HepG2 (cell line): Measurements from ENCODE around the gene CLCA4. TPM values are rescaled to one million over a fixed set of nuclear protein-coding genes. Genes with fewer than 3 reads are reported as not detected.

Experiments
- ATAC-seq: fragments of 200-7000 bp; cut with Tn5 transposase; 3 replicates; pipeline ENCODE4 v1.9.1; 2020; ENCODE audit warnings: mild to moderate bottlenecking, moderate library complexity
- BruUV-seq: library from RNA; stranded (reverse); fragments of 400-500 nt; replicated peaks from 2 replicates; lab custom pipeline; 2021; lab: Mats Ljungman, UMichigan
- CTCF ChIA-PET: fragments of 300-600 bp; formaldehyde crosslinking; extraction: SDS; loops from one replicate; lab custom pipeline; 2021; ENCODE audit warnings: low total read pairs, inconsistent platforms, low intra/inter-chr PET ratio; lab: Yijun Ruan, JAX
- POLR2A ChIA-PET: fragments of 350-600 bp; sonication (Branson Sonifier 250); formaldehyde crosslinking; loops from one replicate; lab custom pipeline; 2020; ENCODE audit warnings: antibody characterized with exemption, inconsistent platforms; lab: Yijun Ruan, JAX
- DNase-seq: peaks from one replicate; pipeline ENCODE4 v3.0.0-alpha.2; 2015; ENCODE audit warnings: low spot score
- FAIRE-seq: peaks from 3 replicates; lab custom pipeline; 2011; peaks lifted over from hg19 to GRCh38; lab: Jason Lieb, UNC
- H2AFZ ChIP-seq: one replicate; pipeline ENCODE4 v1.6.1; 2011; ENCODE audit warnings: low read length, inconsistent platforms
- H3K27ac ChIP-seq: fragments of 300-600 bp; 3 replicates; pipeline ENCODE4 v1.8.0; 2011; ENCODE audit warnings: mixed run types, mild to moderate bottlenecking, mixed read lengths, low read length, inconsistent platforms; ENCODE audit not compliant: insufficient read depth; ENCODE audit errors: extremely low read length
- H3K27me3 ChIP-seq, 2 experiments: fragments of 200-600 bp in 1 of 2; 2 replicates in 1 of 2; 3 replicates in 1 of 2; pipeline versions ENCODE4 v1.6.0 to v1.8.0; 2011; ENCODE audit warnings: low read length in 2 of 2, mild to moderate bottlenecking in 2 of 2, moderate library complexity in 2 of 2, inconsistent platforms in 1 of 2; ENCODE audit not compliant: insufficient read depth in 2 of 2, control insufficient read depth in 1 of 2
- H3K36me3 ChIP-seq, 2 experiments: fragments of 200-600 bp in 1 of 2; replicated peaks in 1 of 2; 2 replicates in 1 of 2; 3 replicates in 1 of 2; pipeline versions ENCODE4 v1.5.1 to v1.8.0; 2011; ENCODE audit warnings: low read length in 2 of 2, inconsistent platforms in 1 of 2; ENCODE audit not compliant: insufficient read depth in 2 of 2, control insufficient read depth in 1 of 2
- H3K4me1 ChIP-seq: 2 replicates; pipeline ENCODE4 v1.5.1; 2012; ENCODE audit warnings: low read length, inconsistent platforms; ENCODE audit not compliant: insufficient read depth
- H3K4me2 ChIP-seq: 2 replicates; pipeline ENCODE4 v1.6.0; 2011; ENCODE audit warnings: low read depth, low read length, inconsistent platforms
- H3K4me3 ChIP-seq, 3 experiments: fragments of 200-600 bp in 1 of 3; sonication (generic), shearing (Covaris generic) in 1 of 3; replicated peaks in 1 of 3; 2 replicates each; pipeline ENCODE4 v1.5.1; 2011 to 2016; ENCODE audit warnings: low read length in 3 of 3, inconsistent platforms in 2 of 3, low read depth in 2 of 3, mild to moderate bottlenecking in 2 of 3, control low read depth in 1 of 3, mixed read lengths in 1 of 3; ENCODE audit not compliant: insufficient read depth in 1 of 3
- H3K79me2 ChIP-seq: one replicate; pipeline ENCODE4 v1.6.1; 2011; ENCODE audit warnings: low read length, inconsistent platforms; ENCODE audit not compliant: insufficient read depth
- H3K9ac ChIP-seq: 2 replicates; pipeline ENCODE4 v1.6.0; 2011; ENCODE audit warnings: mild to moderate bottlenecking, low read depth, low read length, inconsistent platforms; ENCODE audit not compliant: insufficient read depth
- H3K9me3 ChIP-seq: 2 replicates; pipeline ENCODE4 v1.5.1; 2012; ENCODE audit warnings: mild to moderate bottlenecking, low read length
- H4K20me1 ChIP-seq: 2 replicates; pipeline ENCODE4 v1.6.0; 2011; ENCODE audit warnings: inconsistent platforms, mild to moderate bottlenecking, low read length, moderate library complexity; ENCODE audit not compliant: insufficient read depth
- BRD4 ChIP-seq: sonication (generic); formaldehyde crosslinking; IDR thresholded peaks from 2 replicates; pipeline ENCODE4 v1.4.0; 2020; ENCODE audit warnings: missing genetic modification reagents
- FOXP4 ChIP-seq: sonication (generic); formaldehyde crosslinking; IDR thresholded peaks from 2 replicates; pipeline ENCODE4 v1.4.0; 2020; ENCODE audit warnings: missing genetic modification reagents
- HMGXB3 ChIP-seq: sonication (generic); formaldehyde crosslinking; IDR thresholded peaks from 2 replicates; pipeline ENCODE4 v1.4.0; 2020; ENCODE audit warnings: missing genetic modification reagents, borderline replicate concordance
- JARID2 ChIP-seq: sonication (generic); formaldehyde crosslinking; IDR thresholded peaks from 2 replicates; pipeline ENCODE4 v1.8.1; 2023; ENCODE audit warnings: missing genetic modification reagents, inconsistent platforms; ENCODE audit not compliant: insufficient replicate concordance
- MBD4 ChIP-seq: IDR thresholded peaks from 2 replicates; pipeline ENCODE4 v1.6.1; 2012; ENCODE audit warnings: low read length, inconsistent platforms, borderline replicate concordance
- NBN ChIP-seq: fragments of 450-650 bp; conservative IDR thresholded peaks from 2 replicates; pipeline ENCODE4 v1.6.1; 2017
- NR2C2 ChIP-seq: sonication (generic); formaldehyde crosslinking; IDR thresholded peaks from 2 replicates; pipeline ENCODE4 v1.4.0; 2020; ENCODE audit warnings: missing genetic modification reagents, mild to moderate bottlenecking, moderate library complexity, borderline replicate concordance
- ZKSCAN1 ChIP-seq: fragments of 150-350 bp; IDR thresholded peaks from 2 replicates; pipeline ENCODE4 v1.6.1; 2014; ENCODE audit warnings: low read length
- ZMYM3 ChIP-seq: sonication (generic); formaldehyde crosslinking; IDR thresholded peaks from 2 replicates; pipeline ENCODE4 v1.5.1; 2020; ENCODE audit warnings: mild to moderate bottlenecking, missing genetic modification reagents
- ZNF20 ChIP-seq: sonication (generic); formaldehyde crosslinking; IDR thresholded peaks from 2 replicates; pipeline ENCODE4 v1.4.0; 2020; ENCODE audit warnings: mild to moderate bottlenecking, moderate library complexity, missing genetic modification reagents
- ZSCAN5A ChIP-seq: sonication (generic); formaldehyde crosslinking; IDR thresholded peaks from 2 replicates; pipeline ENCODE4 v1.8.0; 2022; ENCODE audit warnings: mild to moderate bottlenecking, missing genetic modification reagents, borderline replicate concordance
- WGBS: methylation state at CpG from one replicate; pipeline ENCODE4 v1.1.6; 2017; ENCODE audit warnings: low lambda C conversion rate; 5-methylcytosine and 5-hydroxymethylcytosine counted together
- in situ Hi-C: cut with HindIII; loops from 2 replicates; pipeline ENCODE4 v1.10.0; 2017; ENCODE audit warnings: low pct_unique_long_range_greater_than_20kb; ENCODE audit not compliant: extremely low pct_ligation_motif_present
- intact Hi-C: fragments of 100-400 bp; cut with micrococcal nuclease; formaldehyde crosslinking; loops from one replicate; pipeline ENCODE4 v1.10.0; 2022; ENCODE audit not compliant: unreplicated experiment
- polyA plus RNA-seq, 8 experiments: library from polyadenylated mRNA; depleted of rRNA in 3 of 8; stranded (reverse) in 7 of 8; unstranded in 1 of 8; fragments of >200 nt; fragmentation: Illumina TruSeq in 4 of 8; extraction: Trizol in 4 of 8; gene quantifications; 2 replicates each; pipeline versions ENCODE4 v1.2.1 to v1.2.3, GENCODE V29; 2011 to 2016; ENCODE audit warnings: low read depth in 4 of 8, missing spikeins in 1 of 8, mixed read lengths in 1 of 8; ENCODE audit not compliant: insufficient read depth in 1 of 8
- total RNA-seq, 5 experiments: library from RNA; depleted of rRNA; stranded (reverse); fragments of >200 nt; fragmentation: Illumina TruSeq; extraction: Trizol; gene quantifications; 2 replicates each; pipeline ENCODE4 v1.2.3, GENCODE V29; 2016; ENCODE audit warnings: low read depth in 1 of 5

Gene CLCA4
- total and polyA plus RNA-seq, 2 of the 13 experiments (the other 11 are each of a cell fraction or from before 2014, with no cell fraction given): not detected

DNA sequence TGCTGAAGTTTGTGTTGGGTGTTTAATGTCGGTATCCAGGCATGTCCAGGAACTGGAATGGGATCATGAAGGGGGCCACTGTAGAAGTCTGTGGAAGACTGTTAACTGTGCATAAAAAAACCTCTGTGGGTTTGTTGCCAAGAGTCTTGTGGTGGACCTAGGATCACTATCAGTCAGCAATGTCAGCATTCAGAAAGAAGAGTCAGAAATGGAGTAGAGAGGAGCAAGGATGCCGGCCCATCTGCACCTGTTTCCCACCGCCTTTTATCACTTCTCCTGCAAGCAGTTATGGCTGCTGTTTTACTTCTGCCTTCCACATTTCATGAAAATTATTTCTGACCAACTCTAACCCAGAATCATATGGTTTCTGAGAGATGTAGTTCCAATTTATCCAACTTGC is 36.7 kb downstream of the CLCA4 start:
- no peak for TF ChIP-seq HMGXB3 (CRISPR knock-in tag)
- H3K27ac ChIP-seq: no peak overlapping the region
- H3K79me2 ChIP-seq: no peaks in the 10 kb centered on the region
- no peaks in the 10 kb centered on the region for H3K9me3 ChIP-seq
- no TSS peak for BruUV-seq
- WGBS: 7% methylated on average over 3 of the region's 3 CpGs
- intact Hi-C loops (no loop called here), in situ Hi-C loops (no loop called here)
- no peak overlapping the region for H3K4me3 ChIP-seq
- no peak overlapping the region for H3K4me2 ChIP-seq
- DNase-seq: no peak
- H3K9ac ChIP-seq: no peak overlapping the region
- H2AFZ ChIP-seq: no peak overlapping the region
- no peaks in the 10 kb centered on the region for H4K20me1 ChIP-seq
- H3K36me3 ChIP-seq: no peaks in the 10 kb centered on the region
- no peak for FAIRE-seq
- ChIA-PET CTCF (no interaction called here), POLR2A (no interaction called here)
- ATAC-seq: no peak
- 0 out of 5 replicates have a peak, but pooled peaks cover 0 to 2% of the 10 kb centered on the region in 2 experiments for H3K27me3 ChIP-seq
- no peaks in the 10 kb centered on the region for H3K4me1 ChIP-seq

- intact Hi-C loops: no loop called here
- peaks cover 0 to 4% of the 10 kb centered on the region in 2 experiments; a peak in 2 of 5 replicates for H3K27me3 ChIP-seq
- ChIA-PET POLR2A (no interaction called here), CTCF (interaction anchor here (0.7 kb wide), 1 partner anchor 121 kb away, joined by 3 read pairs; no protein-coding TSS in a partner anchor)
- H4K20me1 ChIP-seq: no peaks in the 10 kb centered on the region
- H2AFZ ChIP-seq: no peak overlapping the region
- H3K4me3 ChIP-seq: no peak overlapping the region
- H3K9ac ChIP-seq: no peak overlapping the region
- no peak overlapping the region for H3K27ac ChIP-seq
- in situ Hi-C loops: no loop called here
- DNase-seq: no peak
- FAIRE-seq: no peak
- no peaks in the 10 kb centered on the region for H3K4me1 ChIP-seq
- no peaks in the 10 kb centered on the region for H3K9me3 ChIP-seq
- no peaks in the 10 kb centered on the region for H3K36me3 ChIP-seq
- no peak for ATAC-seq
- BruUV-seq: no TSS peak
- H3K4me2 ChIP-seq: no peak overlapping the region
- H3K79me2 ChIP-seq: no peaks in the 10 kb centered on the region
- TF ChIP-seq ZKSCAN1 (no peak), JARID2 (CRISPR knock-in tag) (no peak), MBD4 (no peak), ZNF20 (no peak), BRD4 (CRISPR knock-in tag) (no peak), ZSCAN5A (CRISPR knock-in tag) (no peak), NBN (no peak), NR2C2 (CRISPR knock-in tag) (no peak), ZMYM3 (CRISPR knock-in tag) (no peak), FOXP4 (CRISPR knock-in tag) (no peak)
Observed at GRCh38 chr1:86594284-86594770, 47.4 kb downstream of the CLCA4 start.
